ENCODE measurements around the gene PLSCR2. TPM values are rescaled to one million over a fixed set of nuclear protein-coding genes. Genes with fewer than 3 reads are reported as not detected.

Gene PLSCR2
- total and polyA plus RNA-seq, 10 of the 15 experiments (the other 5 are each of a cell fraction or from before 2014, with no cell fraction given) = not detected

- no peaks in the 10 kb centered on the region for H3K79me2 ChIP-seq (ENCODE audit: control insufficient read depth, insufficient read depth, low read length)
- no peaks in the 10 kb centered on the region for H4K20me1 ChIP-seq (ENCODE audit: control insufficient read depth, insufficient read depth)
- ChIA-PET POLR2A (no interaction called here), SMC1A (ENCODE audit: uncharacterized antibody, unreplicated experiment) (no interaction called here), CTCF (no interaction called here), RAD21 (ENCODE audit: unreplicated experiment) (no interaction called here)
- no peak overlapping the region for H3K4me3 ChIP-seq
- no peak overlapping the region for H3K27ac ChIP-seq (ENCODE audit: control insufficient read depth, insufficient read depth)
- no TSS peak for BruUV-seq (replicated peaks)
- no peaks in the 10 kb centered on the region for H3K27me3 ChIP-seq (replicated peaks in 1 of 2; ENCODE audit: control insufficient read depth in 2 of 2, insufficient read depth in 2 of 2, low read length in 1 of 2)
- H3K9me3 ChIP-seq (replicated peaks; ENCODE audit: control insufficient read depth, insufficient read depth, low read length) = no peaks in the 10 kb centered on the region
- no peaks in the 10 kb centered on the region for H3K4me1 ChIP-seq (ENCODE audit: control insufficient read depth, insufficient read depth, low read length)
- in situ Hi-C loops (cut with MboI) = no loop called here
- no peaks in the 10 kb centered on the region for H3K36me3 ChIP-seq (ENCODE audit: control insufficient read depth in 2 of 2, insufficient read depth in 2 of 2, low read length in 1 of 2)
- H2AFZ ChIP-seq (ENCODE audit: control insufficient read depth, low read depth, low read length) = no peak overlapping the region
- DNase-seq (ENCODE audit: low read depth, low spot score) (no peak), ATAC-seq (no peak), FAIRE-seq (no peak)
- intact Hi-C loops (cut with micrococcal nuclease; ENCODE audit: unreplicated experiment) = no loop called here
- H3K4me2 ChIP-seq (ENCODE audit: control insufficient read depth, insufficient read depth) = no peak overlapping the region
- TF ChIP-seq NKRF (conservative IDR thresholded peaks at IDR 0.05) = no peak
- no peak for TF ChIP-seq ZNF217 (IDR thresholded peaks at IDR 0.05)
- no peak for TF ChIP-seq JUNB (IDR thresholded peaks at IDR 0.05)
- TF ChIP-seq ZNF622 (IDR thresholded peaks at IDR 0.05) = no peak
- TF ChIP-seq STAT1 (conservative IDR thresholded peaks at IDR 0.05) = no peak
- H3K9ac ChIP-seq (ENCODE audit: control insufficient read depth, insufficient read depth, low read length) = no peak overlapping the region
Observed at GRCh38 chr3:146390957-146391356, 78.4 kb downstream of the PLSCR2 start.

- H3K9me3 ChIP-seq (replicated peaks; ENCODE audit: control insufficient read depth, insufficient read depth, low read length) = no peaks in the 10 kb centered on the region
- SMC1A ChIA-PET (ENCODE audit: uncharacterized antibody, unreplicated experiment) = no interaction called here
- no TSS peak for BruUV-seq (replicated peaks)
- H3K79me2 ChIP-seq (ENCODE audit: control insufficient read depth, insufficient read depth, low read length) = no peaks in the 10 kb centered on the region
- in situ Hi-C loops (cut with MboI) = no loop called here
- intact Hi-C loops (cut with micrococcal nuclease; ENCODE audit: unreplicated experiment) = no loop called here
- FAIRE-seq = no peak
- TF ChIP-seq MEF2A (IDR thresholded peaks at IDR 0.05; ENCODE audit: insufficient read depth, low read depth, low read length) (no peak), EGR1 (IDR thresholded peaks at IDR 0.05; ENCODE audit: borderline replicate concordance in 1 of 2, low read depth in 2 of 2, low read length in 2 of 2) (no peak), ELK1 (IDR thresholded peaks at IDR 0.05; ENCODE audit: low read depth, low read length) (no peak), SIX5 (IDR thresholded peaks at IDR 0.05; ENCODE audit: low read depth, low read length, severe bottlenecking) (no peak), PBX3 (IDR thresholded peaks at IDR 0.05; ENCODE audit: insufficient replicate concordance, low read depth, low read length) (no peak)
- DNase-seq (ENCODE audit: low read depth, low spot score) = no peak
- H4K20me1 ChIP-seq (ENCODE audit: control insufficient read depth, insufficient read depth) = no peaks in the 10 kb centered on the region
- no peak overlapping the region for H3K4me2 ChIP-seq (ENCODE audit: control insufficient read depth, insufficient read depth)
- ATAC-seq = no peak
- POLR2A ChIA-PET = no interaction called here
- H2AFZ ChIP-seq (ENCODE audit: control insufficient read depth, low read depth, low read length) = no peak overlapping the region
- H3K9ac ChIP-seq (ENCODE audit: control insufficient read depth, insufficient read depth, low read length) = no peak overlapping the region
- 11% methylated on average over 2 of the region's 2 CpGs for WGBS (ENCODE audit: insufficient coverage, insufficient replicate concordance, low lambda C conversion rate, missing lambda C conversion rate)
- H3K36me3 ChIP-seq (ENCODE audit: control insufficient read depth in 2 of 2, insufficient read depth in 2 of 2, low read length in 1 of 2) = no peaks in the 10 kb centered on the region
- no peak overlapping the region for H3K27ac ChIP-seq (ENCODE audit: control insufficient read depth, insufficient read depth)
- CTCF ChIA-PET = interaction anchor here (0.6 kb wide), 1 partner anchor 13 kb away, joined by 3 read pairs; no protein-coding TSS in a partner anchor
- H3K27me3 ChIP-seq (replicated peaks in 1 of 2; ENCODE audit: control insufficient read depth in 2 of 2, insufficient read depth in 2 of 2, low read length in 1 of 2) = no peaks in the 10 kb centered on the region
- H3K4me3 ChIP-seq = no peak overlapping the region
- H3K4me1 ChIP-seq (ENCODE audit: control insufficient read depth, insufficient read depth, low read length) = no peaks in the 10 kb centered on the region
- RAD21 ChIA-PET (ENCODE audit: unreplicated experiment) = no interaction called here
Observed at GRCh38 chr3:146390006-146390772, 79.2 kb downstream of the PLSCR2 start.

Data from GM12878 (cell line).